ENCODE data around the gene PYGM. TPM values are rescaled to one million over a fixed set of nuclear protein-coding genes. Genes with fewer than 3 reads are reported as not detected.

PYGM gene
- total and polyA plus RNA-seq, 3 donors from 2014 or later, result 12.1 to 14.4 (median 14.2) TPM

DNA sequence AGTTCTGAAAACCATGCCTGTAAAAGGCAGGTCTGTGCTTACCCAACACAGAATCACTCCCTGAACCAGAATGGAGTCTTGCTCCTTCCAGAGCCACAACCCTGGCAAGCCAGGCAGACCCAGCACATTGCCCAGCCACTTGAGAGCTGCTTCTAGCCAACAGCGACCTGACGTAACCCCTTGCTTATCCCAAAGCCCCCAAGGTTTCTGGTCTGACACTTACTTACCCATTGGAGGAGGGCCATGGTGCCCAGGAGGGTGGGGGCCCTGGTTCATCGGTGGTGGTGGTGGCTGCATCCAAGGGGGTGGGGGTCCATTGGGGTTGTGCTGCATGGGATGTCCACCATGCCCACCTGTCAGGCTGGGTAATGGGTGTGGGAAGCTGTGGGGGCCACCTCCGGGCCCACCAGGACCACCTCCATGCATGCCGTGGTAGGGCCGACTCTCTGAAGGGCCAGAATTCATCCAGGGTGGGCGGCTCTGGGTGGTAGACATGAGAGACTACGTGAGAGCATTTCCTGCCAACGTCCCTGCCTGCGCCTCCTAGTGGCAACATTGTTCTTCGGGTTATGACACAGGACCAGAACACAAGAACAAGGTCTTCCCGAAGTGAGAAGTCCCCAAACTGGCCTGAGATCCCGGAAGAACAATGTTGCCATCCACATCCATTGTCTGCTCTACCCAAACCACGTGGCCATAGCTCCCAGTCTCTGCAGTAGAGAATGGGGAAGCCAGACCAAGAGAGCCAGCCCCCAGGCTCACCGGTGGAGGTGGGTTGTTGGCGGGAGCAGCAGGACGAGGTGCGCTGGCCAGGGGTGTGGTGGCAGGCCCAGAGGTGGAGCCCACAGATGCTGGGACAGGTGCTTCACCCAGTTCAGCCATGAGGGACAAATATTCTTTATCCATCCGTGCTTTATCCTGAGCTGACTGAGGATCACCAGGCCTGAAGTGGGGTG lies 7.8 kb upstream of the PYGM start:
- Histone ChIP-seq H3K4me3 (no peak overlapping the region), H3K27me3 (no peaks in the 10 kb centered on the region), H3K27ac (peak overlapping the region; percentile 17 to 50), H3K36me3 (ENCODE audit: low read depth, missing control alignments) (no peaks in the 10 kb centered on the region), H3K4me1 (peaks cover 34% of the 10 kb centered on the region), H3K9me3 (no peaks in the 10 kb centered on the region)
- DNase-seq, result peak; percentile 84
- TF ChIP-seq, protein P1, sequence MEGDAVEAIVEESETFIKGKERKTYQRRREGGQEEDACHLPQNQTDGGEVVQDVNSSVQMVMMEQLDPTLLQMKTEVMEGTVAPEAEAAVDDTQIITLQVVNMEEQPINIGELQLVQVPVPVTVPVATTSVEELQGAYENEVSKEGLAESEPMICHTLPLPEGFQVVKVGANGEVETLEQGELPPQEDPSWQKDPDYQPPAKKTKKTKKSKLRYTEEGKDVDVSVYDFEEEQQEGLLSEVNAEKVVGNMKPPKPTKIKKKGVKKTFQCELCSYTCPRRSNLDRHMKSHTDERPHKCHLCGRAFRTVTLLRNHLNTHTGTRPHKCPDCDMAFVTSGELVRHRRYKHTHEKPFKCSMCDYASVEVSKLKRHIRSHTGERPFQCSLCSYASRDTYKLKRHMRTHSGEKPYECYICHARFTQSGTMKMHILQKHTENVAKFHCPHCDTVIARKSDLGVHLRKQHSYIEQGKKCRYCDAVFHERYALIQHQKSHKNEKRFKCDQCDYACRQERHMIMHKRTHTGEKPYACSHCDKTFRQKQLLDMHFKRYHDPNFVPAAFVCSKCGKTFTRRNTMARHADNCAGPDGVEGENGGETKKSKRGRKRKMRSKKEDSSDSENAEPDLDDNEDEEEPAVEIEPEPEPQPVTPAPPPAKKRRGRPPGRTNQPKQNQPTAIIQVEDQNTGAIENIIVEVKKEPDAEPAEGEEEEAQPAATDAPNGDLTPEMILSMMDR (IDR thresholded peaks at IDR 0.05), result peak; percentile 68 to 94 (median 77)
- no peak for TF ChIP-seq POLR2A (IDR thresholded peaks at IDR 0.05)
- WGBS, 2 donors, result 50 to 62% methylated on average over 11 to 19 of the region's 19 CpGs
- intact Hi-C loops (cut with DNase I; ENCODE audit: low total_unique reads), result no loop called here

DNA sequence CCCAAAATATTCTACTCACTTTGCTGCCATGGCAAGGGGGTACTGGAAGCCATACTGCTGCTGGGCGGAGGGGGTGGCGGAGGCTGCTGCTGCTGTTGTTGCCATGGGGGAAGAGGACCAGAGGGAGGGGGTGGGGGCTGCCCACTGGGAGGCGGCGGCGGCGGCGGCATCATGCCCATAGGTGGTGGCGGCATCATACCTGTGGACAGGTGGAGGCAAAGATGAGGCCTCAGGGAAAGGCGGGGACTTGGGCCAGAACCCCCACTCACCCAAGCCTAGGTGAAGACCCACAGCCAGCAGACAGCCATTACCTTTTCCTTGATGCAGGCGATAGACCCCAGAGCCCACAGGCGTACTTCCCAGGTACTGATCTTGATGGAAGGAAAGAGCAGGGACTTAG lies 7.1 kb upstream of the PYGM start:
- no peaks in the 10 kb centered on the region for H3K27me3 ChIP-seq
- WGBS, 2 donors, result 89 to 90% methylated on average over 2 to 11 of the region's 11 CpGs

DNA sequence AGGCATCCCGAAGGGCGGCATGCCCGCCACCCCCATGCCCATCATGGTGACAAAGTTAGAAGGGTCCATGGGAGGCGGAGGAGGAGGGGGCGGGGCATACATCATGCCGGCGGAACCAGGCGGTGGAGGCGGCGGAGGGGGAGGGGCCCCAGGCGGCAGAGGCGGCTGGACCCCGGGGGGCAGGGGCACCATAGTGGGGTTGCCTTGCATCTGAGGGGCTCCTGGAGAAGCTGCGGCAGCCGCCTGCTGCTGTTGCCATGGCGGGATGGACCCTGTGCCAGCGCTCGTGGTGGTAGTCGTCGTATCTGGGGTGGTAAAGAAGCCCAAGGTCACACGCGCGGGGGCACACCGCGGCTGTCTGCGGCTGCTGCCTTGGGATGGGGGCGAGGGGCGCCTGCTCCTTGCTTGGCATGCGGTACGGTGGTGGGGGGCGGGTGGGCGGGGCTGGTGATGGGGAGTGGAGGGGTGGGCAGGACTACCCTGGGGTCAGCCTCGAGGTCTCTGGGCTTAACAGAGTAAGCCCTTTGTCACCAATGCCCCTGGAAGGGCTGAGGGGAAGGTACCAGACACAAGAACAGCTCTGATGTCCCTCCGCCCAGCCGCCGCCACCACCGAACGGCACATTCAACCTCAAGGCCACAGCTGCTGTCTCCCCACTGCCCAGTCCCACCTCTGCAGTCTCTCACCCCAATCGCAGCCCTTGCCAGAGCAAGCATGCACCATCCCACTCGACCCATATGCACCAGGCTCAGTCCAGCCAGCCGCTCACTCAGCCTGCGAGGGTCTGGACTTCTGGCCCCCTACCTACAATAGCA lies 6.3 kb upstream of the PYGM start:
- no peak for TF ChIP-seq POLR2A (IDR thresholded peaks at IDR 0.05)
- TF ChIP-seq, protein P1 (IDR thresholded peaks at IDR 0.05), result no peak
- DNase-seq, result no peak
- Histone ChIP-seq H3K4me1 (peaks cover 48% of the 10 kb centered on the region), H3K27ac (peak overlapping the region; percentile 12 to 50), H3K27me3 (no peaks in the 10 kb centered on the region), H3K36me3 (ENCODE audit: low read depth, missing control alignments) (no peaks in the 10 kb centered on the region), H3K9me3 (no peaks in the 10 kb centered on the region), H3K4me3 (no peak overlapping the region)
- WGBS, 2 donors, result 65 to 67% methylated on average over 25 to 42 of the region's 42 CpGs
- intact Hi-C loops (cut with DNase I; ENCODE audit: low total_unique reads), result no loop called here

More for the DNA sequence above, 7.1 kb upstream of the PYGM start:
- intact Hi-C loops (cut with DNase I; ENCODE audit: low total_unique reads), result no loop called here
- Histone ChIP-seq H3K4me3 (no peak overlapping the region), H3K27ac (peak overlapping the region in 1 of 2 donors; percentile 50), H3K9me3 (no peaks in the 10 kb centered on the region), H3K36me3 (ENCODE audit: low read depth, missing control alignments) (no peaks in the 10 kb centered on the region), H3K4me1 (peaks cover 41% of the 10 kb centered on the region)
- no peak for DNase-seq
- no peak for TF ChIP-seq POLR2A (IDR thresholded peaks at IDR 0.05)
- TF ChIP-seq, protein P1 (IDR thresholded peaks at IDR 0.05), result no peak

DNA sequence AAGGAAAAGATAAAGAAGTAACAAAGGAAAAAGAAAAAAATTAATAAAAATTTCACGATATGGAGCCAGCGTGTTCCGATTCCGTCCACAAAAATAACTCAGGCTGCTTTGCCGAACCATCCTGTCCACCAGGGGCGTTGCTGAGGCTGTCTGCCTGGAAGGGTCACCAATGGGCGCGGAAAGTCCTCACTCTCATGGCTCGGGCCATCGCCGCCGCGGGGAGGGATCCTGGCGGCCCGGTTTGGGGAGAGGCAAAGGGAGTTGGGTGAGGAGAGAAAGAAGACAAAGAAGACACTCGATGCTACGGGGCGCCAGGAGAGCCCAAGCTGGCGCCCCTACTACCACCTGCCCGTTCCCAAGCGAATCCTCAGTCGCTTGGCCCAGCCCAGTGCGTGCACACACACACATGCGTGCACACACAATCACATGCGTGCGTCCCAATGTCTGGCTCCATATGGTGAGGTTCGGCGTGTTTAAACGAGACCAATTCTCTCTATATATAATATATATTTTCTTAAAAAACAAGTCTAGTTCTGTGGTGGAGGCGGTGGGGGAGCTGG lies 5.6 kb upstream of the PYGM start:
- no peaks in the 10 kb centered on the region for H3K36me3 ChIP-seq (ENCODE audit: low read depth, missing control alignments)
- peaks cover 55% of the 10 kb centered on the region for H3K4me1 ChIP-seq
- H3K4me3 ChIP-seq, result no peak overlapping the region
- DNase-seq, result peak; percentile 66
- 67 to 76% methylated on average over 30 of the region's 30 CpGs for WGBS, 2 donors
- no peaks in the 10 kb centered on the region for H3K9me3 ChIP-seq
- intact Hi-C loops (cut with DNase I; ENCODE audit: low total_unique reads), result no loop called here
- no peak overlapping the region for H3K27ac ChIP-seq
- no peaks in the 10 kb centered on the region for H3K27me3 ChIP-seq
- TF ChIP-seq POLR2A (IDR thresholded peaks at IDR 0.05), result no peak
- TF ChIP-seq, protein P1 (IDR thresholded peaks at IDR 0.05), result peak; percentile 55 to 63 (median 59)

Measured in testis (tissue), 3 donors.